HepG2 (cell line): ENCODE results near the gene CFAP43. TPM values are rescaled to one million over a fixed set of nuclear protein-coding genes. Genes with fewer than 3 reads are reported as not detected.

Experiments
- ATM ChIP-seq: fragments of 450-650 bp; IDR thresholded peaks from 2 replicates; pipeline ENCODE4 v1.7.1; 2017; ENCODE audit warnings: mild to moderate bottlenecking, borderline replicate concordance
- CBFB ChIP-seq: sonication (generic); formaldehyde crosslinking; IDR thresholded peaks from 2 replicates; pipeline ENCODE4 v1.4.0; 2020; ENCODE audit warnings: missing genetic modification reagents
- EP300 ChIP-seq, 3 experiments: sonication (generic) in 1 of 3; formaldehyde crosslinking in 1 of 3; IDR thresholded peaks; 2 replicates each; pipeline versions ENCODE4 v1.5.1 to v1.6.1; 2011 to 2020; ENCODE audit warnings: low read depth in 2 of 3, low read length in 2 of 3, borderline replicate concordance in 1 of 3, improper control_type of control experiment in 1 of 3, mild to moderate bottlenecking in 1 of 3, missing genetic modification reagents in 1 of 3, moderate library complexity in 1 of 3
- EZH2 ChIP-seq: conservative IDR thresholded peaks from 2 replicates; pipeline ENCODE4 v1.6.1; 2012; ENCODE audit warnings: mild to moderate bottlenecking, low read depth, low read length, moderate library complexity
- FOXA1 ChIP-seq, 2 experiments: fragments of 450-650 bp in 1 of 2; sonication (generic) in 1 of 2; formaldehyde crosslinking in 1 of 2; IDR thresholded peaks; 2 replicates each; pipeline versions ENCODE4 v1.4.0 to v1.6.1; 2016 to 2020; ENCODE audit warnings: missing genetic modification reagents in 1 of 2
- HNF4A ChIP-seq: sonication (generic); formaldehyde crosslinking; IDR thresholded peaks from 2 replicates; pipeline ENCODE4 v1.4.0; 2020; ENCODE audit warnings: missing genetic modification reagents
- HOXA3 ChIP-seq: sonication (generic); formaldehyde crosslinking; IDR thresholded peaks from 2 replicates; pipeline ENCODE4 v1.5.0; 2020; ENCODE audit warnings: missing genetic modification reagents
- IRF2 ChIP-seq: IDR thresholded peaks from 2 replicates; pipeline ENCODE4 v1.6.1; 2018; ENCODE audit warnings: missing genetic modification reagents, missing compliant biosample characterization
- KMT2A ChIP-seq: sonication (generic); formaldehyde crosslinking; IDR thresholded peaks from 2 replicates; pipeline ENCODE4 v1.4.0; 2020; ENCODE audit warnings: missing genetic modification reagents
- NR2C2 ChIP-seq: sonication (generic); formaldehyde crosslinking; IDR thresholded peaks from 2 replicates; pipeline ENCODE4 v1.4.0; 2020; ENCODE audit warnings: missing genetic modification reagents, mild to moderate bottlenecking, moderate library complexity, borderline replicate concordance
- NR2F6 ChIP-seq, 2 experiments: IDR thresholded peaks; 2 replicates each; pipeline ENCODE4 v1.6.1; 2016; ENCODE audit warnings: antibody characterized with exemption in 1 of 2, mild to moderate bottlenecking in 1 of 2
- RAD51 ChIP-seq: fragments of 450-650 bp; IDR thresholded peaks from 2 replicates; pipeline ENCODE4 v1.6.1; 2016; ENCODE audit warnings: borderline replicate concordance
- RFX3 ChIP-seq: IDR thresholded peaks from 2 replicates; pipeline ENCODE4 v1.6.1; 2016; ENCODE audit warnings: missing biosample characterization, missing genetic modification reagents
- SIN3A ChIP-seq: IDR thresholded peaks from 2 replicates; pipeline ENCODE4 v1.6.1; 2011; ENCODE audit warnings: low read depth, mild to moderate bottlenecking, control low read depth, low read length, borderline replicate concordance
- SOX6 ChIP-seq, 2 experiments: fragments of 450-650 bp in 1 of 2; sonication (generic) in 1 of 2; formaldehyde crosslinking in 1 of 2; IDR thresholded peaks; 2 replicates each; pipeline versions ENCODE4 v1.4.0 to v1.6.1; 2017 to 2020; ENCODE audit warnings: antibody characterized with exemption in 1 of 2, mild to moderate bottlenecking in 1 of 2, missing genetic modification reagents in 1 of 2
- TAF15 ChIP-seq: fragments of 200-400 bp; formaldehyde crosslinking; IDR thresholded peaks from one replicate; pipeline ENCODE4 v1.6.1; 2018; ENCODE audit warnings: mild to moderate bottlenecking, low read depth, low read length; ENCODE audit not compliant: poor library complexity, severe bottlenecking
- TBX3 ChIP-seq: fragments of 450-650 bp; IDR thresholded peaks from 2 replicates; pipeline ENCODE4 v1.6.1; 2017; ENCODE audit warnings: antibody characterized with exemption, mild to moderate bottlenecking, inconsistent platforms, borderline replicate concordance
- ZBTB38 ChIP-seq: sonication (generic); formaldehyde crosslinking; IDR thresholded peaks from 2 replicates; pipeline ENCODE4 v1.5.1; 2020; ENCODE audit warnings: mild to moderate bottlenecking, missing genetic modification reagents
- ZNF263 ChIP-seq: sonication (generic); formaldehyde crosslinking; IDR thresholded peaks from 2 replicates; pipeline ENCODE4 v1.4.0; 2020; ENCODE audit warnings: missing genetic modification reagents
- ZNF333 ChIP-seq: sonication (generic); formaldehyde crosslinking; IDR thresholded peaks from 2 replicates; pipeline ENCODE4 v1.4.0; 2020; ENCODE audit warnings: mild to moderate bottlenecking, missing genetic modification reagents, borderline replicate concordance
- ZNF501 ChIP-seq: sonication (generic); formaldehyde crosslinking; IDR thresholded peaks from 2 replicates; pipeline ENCODE4 v1.5.1; 2020; ENCODE audit warnings: mild to moderate bottlenecking, moderate library complexity, missing genetic modification reagents
- ZNF644 ChIP-seq: IDR thresholded peaks from 2 replicates; pipeline ENCODE4 v1.6.1; 2016; ENCODE audit warnings: low read depth
- ZSCAN30 ChIP-seq: sonication (generic); formaldehyde crosslinking; IDR thresholded peaks from 2 replicates; pipeline ENCODE4 v1.5.0; 2020; ENCODE audit warnings: mild to moderate bottlenecking, missing genetic modification reagents
- polyA plus RNA-seq, 8 experiments: library from polyadenylated mRNA; depleted of rRNA in 3 of 8; stranded (reverse) in 7 of 8; unstranded in 1 of 8; fragments of >200 nt; fragmentation: Illumina TruSeq in 4 of 8; extraction: Trizol in 4 of 8; gene quantifications; 2 replicates each; pipeline versions ENCODE4 v1.2.1 to v1.2.3, GENCODE V29; 2011 to 2016; ENCODE audit warnings: low read depth in 4 of 8, missing spikeins in 1 of 8, mixed read lengths in 1 of 8; ENCODE audit not compliant: insufficient read depth in 1 of 8
- total RNA-seq, 5 experiments: library from RNA; depleted of rRNA; stranded (reverse); fragments of >200 nt; fragmentation: Illumina TruSeq; extraction: Trizol; gene quantifications; 2 replicates each; pipeline ENCODE4 v1.2.3, GENCODE V29; 2016; ENCODE audit warnings: low read depth in 1 of 5
- TF ChIP-seq, protein P1 (sequence below): IDR thresholded peaks from 2 replicates; pipeline ENCODE4 v1.6.1; 2016; ENCODE audit warnings: missing compliant biosample characterization, missing genetic modification reagents, borderline replicate concordance
- TF ChIP-seq, protein P2 (sequence below): sonication (generic); formaldehyde crosslinking; IDR thresholded peaks from 2 replicates; pipeline ENCODE4 v1.4.0; 2020; ENCODE audit warnings: missing genetic modification reagents, borderline replicate concordance
- TF ChIP-seq, protein P3 (sequence below): sonication (generic); formaldehyde crosslinking; IDR thresholded peaks from 2 replicates; pipeline ENCODE4 v1.4.0; 2020; ENCODE audit warnings: missing genetic modification reagents; ENCODE audit errors: not compliant biosample characterization
- TF ChIP-seq, protein P4 (sequence below): IDR thresholded peaks from 2 replicates; pipeline ENCODE4 v1.6.1; 2012; ENCODE audit warnings: inconsistent platforms

CFAP43 gene
- total and polyA plus RNA-seq, 2 of the 13 experiments (the other 11 are each of a cell fraction or from before 2014, with no cell fraction given), result 0.24 to 0.38 TPM

DNA sequence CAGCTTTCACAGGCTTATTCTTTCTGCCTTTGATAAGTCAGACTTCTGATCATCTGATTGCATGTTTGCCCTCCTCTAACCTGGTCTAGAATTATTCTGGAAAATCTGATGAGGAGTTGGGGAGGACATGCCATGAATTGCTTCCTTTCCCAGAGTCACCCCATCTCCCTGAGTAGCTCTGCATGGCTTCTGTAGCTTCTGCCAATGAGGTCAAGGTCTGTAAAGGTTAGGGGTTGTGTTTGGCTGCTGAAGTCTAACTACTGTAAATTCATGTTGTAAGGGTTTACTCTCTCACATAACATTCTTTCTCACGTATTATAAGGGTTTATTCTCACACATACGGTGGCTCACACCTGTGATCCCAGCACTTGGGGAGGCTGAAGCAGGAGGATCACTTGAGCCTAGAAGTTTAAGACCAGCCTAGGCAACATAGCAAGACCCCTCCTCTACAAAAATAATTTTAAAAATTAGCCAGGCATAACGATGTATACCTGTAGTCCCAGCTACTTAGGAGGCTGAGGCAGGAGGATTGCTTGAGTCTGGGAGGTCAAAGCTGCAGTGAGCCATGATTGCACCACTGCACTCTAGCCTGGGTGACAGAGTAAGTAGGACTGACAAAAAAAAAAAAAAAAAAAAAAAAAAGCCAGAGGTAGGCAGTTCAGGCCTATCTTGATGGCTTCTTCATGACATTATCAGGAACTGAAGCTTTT lies 47.5 kb upstream of the CFAP43 start (continued):
- TF ChIP-seq, protein P1, sequence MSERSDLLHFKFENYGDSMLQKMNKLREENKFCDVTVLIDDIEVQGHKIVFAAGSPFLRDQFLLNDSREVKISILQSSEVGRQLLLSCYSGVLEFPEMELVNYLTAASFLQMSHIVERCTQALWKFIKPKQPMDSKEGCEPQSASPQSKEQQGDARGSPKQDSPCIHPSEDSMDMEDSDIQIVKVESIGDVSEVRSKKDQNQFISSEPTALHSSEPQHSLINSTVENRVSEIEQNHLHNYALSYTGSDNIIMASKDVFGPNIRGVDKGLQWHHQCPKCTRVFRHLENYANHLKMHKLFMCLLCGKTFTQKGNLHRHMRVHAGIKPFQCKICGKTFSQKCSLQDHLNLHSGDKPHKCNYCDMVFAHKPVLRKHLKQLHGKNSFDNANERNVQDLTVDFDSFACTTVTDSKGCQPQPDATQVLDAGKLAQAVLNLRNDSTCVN (CRISPR knock-in tag), result peak; percentile 88; the same call in 1 of the 2 replicates
- TF ChIP-seq HNF4A (CRISPR knock-in tag), result peak; percentile 66
- TF ChIP-seq TAF15, result no peak
- no peak for TF ChIP-seq SIN3A
- peak; percentile 71 for TF ChIP-seq NR2C2
- no peak for TF ChIP-seq TBX3
- TF ChIP-seq IRF2 (CRISPR knock-in tag), result 0 out of 2 replicates have a peak, but pooled peaks have one; percentile 11
- 0 out of 2 replicates have a peak, but pooled peaks have one; percentile 43 for TF ChIP-seq ZNF501 (CRISPR knock-in tag)
- TF ChIP-seq NR2F6 (IDR thresholded peaks at IDR 0.05), result peak; percentile 85
- peak; percentile 80 for TF ChIP-seq NR2F6 (CRISPR knock-in tag; IDR thresholded peaks at IDR 0.05)
- no peak for TF ChIP-seq ATM
- TF ChIP-seq, protein P2, sequence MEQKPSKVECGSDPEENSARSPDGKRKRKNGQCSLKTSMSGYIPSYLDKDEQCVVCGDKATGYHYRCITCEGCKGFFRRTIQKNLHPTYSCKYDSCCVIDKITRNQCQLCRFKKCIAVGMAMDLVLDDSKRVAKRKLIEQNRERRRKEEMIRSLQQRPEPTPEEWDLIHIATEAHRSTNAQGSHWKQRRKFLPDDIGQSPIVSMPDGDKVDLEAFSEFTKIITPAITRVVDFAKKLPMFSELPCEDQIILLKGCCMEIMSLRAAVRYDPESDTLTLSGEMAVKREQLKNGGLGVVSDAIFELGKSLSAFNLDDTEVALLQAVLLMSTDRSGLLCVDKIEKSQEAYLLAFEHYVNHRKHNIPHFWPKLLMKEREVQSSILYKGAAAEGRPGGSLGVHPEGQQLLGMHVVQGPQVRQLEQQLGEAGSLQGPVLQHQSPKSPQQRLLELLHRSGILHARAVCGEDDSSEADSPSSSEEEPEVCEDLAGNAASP (CRISPR knock-in tag), result peak; percentile 34; the same call in 1 of the 2 replicates
- TF ChIP-seq, protein P3, sequence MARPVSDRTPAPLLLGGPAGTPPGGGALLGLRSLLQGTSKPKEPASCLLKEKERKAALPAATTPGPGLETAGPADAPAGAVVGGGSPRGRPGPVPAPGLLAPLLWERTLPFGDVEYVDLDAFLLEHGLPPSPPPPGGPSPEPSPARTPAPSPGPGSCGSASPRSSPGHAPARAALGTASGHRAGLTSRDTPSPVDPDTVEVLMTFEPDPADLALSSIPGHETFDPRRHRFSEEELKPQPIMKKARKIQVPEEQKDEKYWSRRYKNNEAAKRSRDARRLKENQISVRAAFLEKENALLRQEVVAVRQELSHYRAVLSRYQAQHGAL, result no peak
- no peak for TF ChIP-seq RAD51
- TF ChIP-seq ZSCAN30, result no peak
- no peak for TF ChIP-seq EZH2
- no peak for TF ChIP-seq SOX6 (IDR thresholded peaks at IDR 0.05)
- 0 out of 2 replicates have a peak, but pooled peaks have one; percentile 18 for TF ChIP-seq SOX6 (CRISPR knock-in tag; IDR thresholded peaks at IDR 0.05)
- peak; percentile 22; the same call in 1 of the 2 replicates for TF ChIP-seq HOXA3 (CRISPR knock-in tag)
- no peak for TF ChIP-seq RFX3 (CRISPR knock-in tag)
- TF ChIP-seq ZNF333 (CRISPR knock-in tag), result no peak
- no peak for TF ChIP-seq KMT2A (CRISPR knock-in tag)
- peak; percentile 43; the same call in 1 of the 2 replicates for TF ChIP-seq ZNF263 (CRISPR knock-in tag)
- no peak for TF ChIP-seq ZNF644
- TF ChIP-seq EP300 (IDR thresholded peaks at IDR 0.05; ENCODE audit: low read depth in 2 of 2, low read length in 2 of 2), result peak in 1 of 2 experiments; percentile 39; a peak in 1 of 4 replicates
- no peak for TF ChIP-seq EP300 (CRISPR knock-in tag; IDR thresholded peaks at IDR 0.05; ENCODE audit: borderline replicate concordance)
- TF ChIP-seq, protein P4, sequence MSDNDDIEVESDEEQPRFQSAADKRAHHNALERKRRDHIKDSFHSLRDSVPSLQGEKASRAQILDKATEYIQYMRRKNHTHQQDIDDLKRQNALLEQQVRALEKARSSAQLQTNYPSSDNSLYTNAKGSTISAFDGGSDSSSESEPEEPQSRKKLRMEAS, result 0 out of 2 replicates have a peak, but pooled peaks have one; percentile 26
- TF ChIP-seq ZBTB38 (CRISPR knock-in tag), result peak; percentile 57
- no peak for TF ChIP-seq CBFB (CRISPR knock-in tag)
- no peak for TF ChIP-seq FOXA1 (IDR thresholded peaks at IDR 0.05)
- no peak for TF ChIP-seq FOXA1 (CRISPR knock-in tag; IDR thresholded peaks at IDR 0.05)
